GM23338 (cell line): Measurements from ENCODE around the gene RBM23. TPM values are rescaled to one million over a fixed set of nuclear protein-coding genes. Genes with fewer than 3 reads are reported as not detected.

Source experiments
- ATAC-seq: fragments of 200-7000 bp; cut with Tn5 transposase; 3 replicates; pipeline ENCODE4 v1.9.1; 2020
- DNase-seq: peaks from one replicate; pipeline ENCODE4 v3.0.0-alpha.2; 2015; ENCODE audit warnings: low spot score
- H2AFZ ChIP-seq: fragments of 200-600 bp; sonication (generic); 2 replicates; pipeline ENCODE4 v1.8.0; 2016; ENCODE audit warnings: antibody characterized with exemption, mild to moderate bottlenecking, moderate library complexity
- H3F3A ChIP-seq: fragments of 200-600 bp; sonication (generic); replicated peaks from 2 replicates; pipeline ENCODE4 v1.8.0; 2017; ENCODE audit warnings: antibody characterized with exemption, mixed run types, low read depth
- H3K27ac ChIP-seq: fragments of 200-600 bp; sonication (generic); 2 replicates; pipeline ENCODE4 v1.6.1; 2016; ENCODE audit warnings: low read depth
- H3K27me3 ChIP-seq: fragments of 200-600 bp; sonication (generic); 2 replicates; pipeline ENCODE4 v1.8.0; 2016; ENCODE audit warnings: mild to moderate bottlenecking, mixed run types, moderate library complexity; ENCODE audit not compliant: insufficient read depth
- H3K36me3 ChIP-seq: fragments of 200-600 bp; sonication (generic); 2 replicates; pipeline ENCODE4 v1.8.0; 2016; ENCODE audit warnings: mild to moderate bottlenecking; ENCODE audit not compliant: insufficient read depth
- H3K4me1 ChIP-seq: fragments of 200-600 bp; sonication (generic); 2 replicates; pipeline ENCODE4 v1.8.0; 2016; ENCODE audit warnings: mild to moderate bottlenecking, moderate library complexity; ENCODE audit not compliant: insufficient read depth
- H3K4me2 ChIP-seq: fragments of 200-600 bp; sonication (generic); 2 replicates; pipeline ENCODE4 v1.7.1; 2017; ENCODE audit warnings: mixed run types
- H3K4me3 ChIP-seq: fragments of 200-600 bp; sonication (generic); 2 replicates; pipeline ENCODE4 v1.6.1; 2016; ENCODE audit warnings: mixed run types
- H3K79me2 ChIP-seq: fragments of 200-600 bp; sonication (generic); replicated peaks from 2 replicates; pipeline ENCODE4 v1.8.0; 2017; ENCODE audit warnings: mild to moderate bottlenecking; ENCODE audit not compliant: insufficient read depth
- H3K9me2 ChIP-seq: fragments of 200-600 bp; sonication (generic); 2 replicates; pipeline ENCODE4 v1.8.0; 2017; ENCODE audit not compliant: insufficient read depth
- H4K20me1 ChIP-seq: fragments of 200-600 bp; sonication (generic); replicated peaks from 2 replicates; pipeline ENCODE4 v1.8.0; 2017; ENCODE audit warnings: mild to moderate bottlenecking; ENCODE audit not compliant: insufficient read depth
- H3K27ac Mint-ChIP-seq: 2 replicates; pipeline ENCODE4 v1.8.0; 2020; ENCODE audit warnings: inconsistent platforms, mild to moderate bottlenecking, moderate library complexity, mixed read lengths
- H3K27me3 Mint-ChIP-seq: 3 replicates; pipeline ENCODE4 v1.8.0; 2022; ENCODE audit warnings: low read depth, mild to moderate bottlenecking, moderate library complexity, mixed read lengths, inconsistent platforms; ENCODE audit not compliant: insufficient read depth, poor library complexity
- H3K36me3 Mint-ChIP-seq: 3 replicates; pipeline ENCODE4 v1.8.0; 2021; ENCODE audit warnings: low read depth, mild to moderate bottlenecking, inconsistent platforms, moderate library complexity, mixed read lengths
- H3K4me1 Mint-ChIP-seq: 3 replicates; pipeline ENCODE4 v1.8.0; 2020; ENCODE audit warnings: mild to moderate bottlenecking, inconsistent platforms, mixed read lengths
- H3K4me3 Mint-ChIP-seq: 3 replicates; pipeline ENCODE4 v1.8.0; 2021; ENCODE audit warnings: moderate library complexity, mild to moderate bottlenecking, inconsistent platforms, mixed read lengths
- H3K9me3 Mint-ChIP-seq: 3 replicates; pipeline ENCODE4 v1.8.0; 2020; ENCODE audit warnings: moderate library complexity, mild to moderate bottlenecking, inconsistent platforms, mixed read lengths
- CREB1 ChIP-seq: fragments of 250-450 bp; sonication (Bioruptor Pico); IDR thresholded peaks from 2 replicates; pipeline ENCODE4 v1.5.0; 2020; ENCODE audit warnings: low read depth, mild to moderate bottlenecking, moderate library complexity
- CTCF ChIP-seq, 2 experiments: fragments of 200-600 bp in 1 of 2; sonication (generic) in 1 of 2; conservative IDR thresholded peaks; 2 replicates each; pipeline versions ENCODE4 v1.5.1 to v1.6.1; 2016 to 2017; ENCODE audit warnings: antibody characterized with exemption in 2 of 2, low read depth in 2 of 2, mild to moderate bottlenecking in 2 of 2, moderate library complexity in 1 of 2
- ETS1 ChIP-seq: IDR thresholded peaks from 2 replicates; pipeline ENCODE4 v1.6.1; 2016; ENCODE audit warnings: antibody characterized with exemption
- EZH2 ChIP-seq: fragments of 200-600 bp; sonication (generic); IDR thresholded peaks from one replicate; pipeline ENCODE4 v1.8.0; 2017; ENCODE audit warnings: antibody characterized with exemption, mild to moderate bottlenecking, low read depth; ENCODE audit not compliant: unreplicated experiment
- EZH2phosphoT487 ChIP-seq: fragments of 200-600 bp; sonication (generic); IDR thresholded peaks from one replicate; pipeline ENCODE4 v1.8.1; 2018; ENCODE audit warnings: antibody characterized with exemption; ENCODE audit not compliant: unreplicated experiment
- JUNB ChIP-seq: IDR thresholded peaks from one replicate; pipeline ENCODE4 v1.6.1; 2016; ENCODE audit warnings: antibody characterized with exemption; ENCODE audit not compliant: unreplicated experiment
- NANOG ChIP-seq: IDR thresholded peaks from 2 replicates; pipeline ENCODE4 v1.6.1; 2016; ENCODE audit warnings: antibody characterized with exemption, borderline replicate concordance
- POLR2AphosphoS5 ChIP-seq: IDR thresholded peaks from 2 replicates; pipeline ENCODE4 v1.6.1; 2016; ENCODE audit warnings: antibody characterized with exemption, low read depth
- REST ChIP-seq: IDR thresholded peaks from one replicate; pipeline ENCODE4 v1.6.1; 2018; ENCODE audit warnings: antibody characterized with exemption; ENCODE audit not compliant: unreplicated experiment
- STAT1 ChIP-seq: IDR thresholded peaks from one replicate; pipeline ENCODE4 v1.6.1; 2016; ENCODE audit warnings: antibody characterized with exemption; ENCODE audit not compliant: unreplicated experiment
- ZNF114 ChIP-seq: fragments of 250-450 bp; sonication (Bioruptor Pico); IDR thresholded peaks from 2 replicates; pipeline ENCODE4 v1.5.0; 2020; ENCODE audit warnings: mild to moderate bottlenecking, moderate library complexity
- ZNF331 ChIP-seq: fragments of 250-450 bp; sonication (Bioruptor Pico); IDR thresholded peaks from 2 replicates; pipeline ENCODE4 v1.5.0; 2020; ENCODE audit warnings: low read depth, mild to moderate bottlenecking, moderate library complexity
- ZNF462 ChIP-seq: fragments of 250-450 bp; sonication (Bioruptor Pico); IDR thresholded peaks from 2 replicates; pipeline ENCODE4 v1.5.0; 2020; ENCODE audit warnings: mild to moderate bottlenecking, moderate library complexity
- polyA plus RNA-seq: library from polyadenylated mRNA; unstranded; fragments of >200 nt; fragmentation: Nextera tagmentation; extraction: Ambion mirVana; gene quantifications from 2 replicates; pipeline ENCODE4 v1.2.1, GENCODE V29; 2016
- total RNA-seq: library from RNA; depleted of rRNA; stranded (reverse); fragments of >200 nt; shearing (Covaris generic); gene quantifications from 2 replicates; pipeline ENCODE4 v1.2.3, GENCODE V29; 2014

Gene RBM23
- total and polyA plus RNA-seq, 2 experiments from 2014 or later = 14.4 to 52.8 TPM

- TF ChIP-seq CTCF (conservative IDR thresholded peaks at IDR 0.05; ENCODE audit: low read depth in 2 of 2) (no peak), NANOG (no peak), ZNF114 (no peak), CREB1 (CRISPR knock-in tag) (no peak), ZNF331 (CRISPR knock-in tag) (no peak), EZH2phosphoT487 (no peak), EZH2 (no peak), POLR2AphosphoS5 (no peak), JUNB (no peak), REST (no peak), STAT1 (no peak), ZNF462 (CRISPR knock-in tag) (no peak), ETS1 (no peak)
- no peak overlapping the region for H3K27ac ChIP-seq
- H3K4me1 Mint-ChIP-seq = peaks cover 11% of the 10 kb centered on the region; the same call in 2 of the 3 replicates
These were observed 3.3 kb upstream of the RBM23 start for GRCh38 chr14:22922294-22922693.

More at GRCh38 chr14:22922294-22922693, 3.3 kb upstream of the RBM23 start:
- Histone ChIP-seq H3K4me3 (no peak overlapping the region), H3K79me2 (peaks cover 19% of the 10 kb centered on the region), H3K4me1 (peaks cover 9% of the 10 kb centered on the region), H4K20me1 (peaks cover 3% of the 10 kb centered on the region; the same call in 1 of the 2 replicates), H2AFZ (no peak overlapping the region), H3K36me3 (peaks cover 63% of the 10 kb centered on the region), H3K27me3 (no peaks in the 10 kb centered on the region), H3K9me2 (no peaks in the 10 kb centered on the region), H3K4me2 (no peak overlapping the region), H3F3A (peaks cover 14% of the 10 kb centered on the region)
- peaks cover 14% of the 10 kb centered on the region for H3K27me3 Mint-ChIP-seq
- H3K4me3 Mint-ChIP-seq = no peak overlapping the region
- H3K27ac Mint-ChIP-seq = no peak overlapping the region
- H3K36me3 Mint-ChIP-seq = peaks cover 77% of the 10 kb centered on the region
- H3K9me3 Mint-ChIP-seq = no peaks in the 10 kb centered on the region; the same call in 2 of the 3 replicates
- DNase-seq = no peak
- ATAC-seq = no peak
